H1 (cell line): Measurements from ENCODE around the gene DIS3L. TPM values are rescaled to one million over a fixed set of nuclear protein-coding genes. Genes with fewer than 3 reads are reported as not detected.

ENCODE experiments used
- CTCF ChIA-PET: fragments of 300-600 bp; sonication (Branson Sonifier 250); formaldehyde crosslinking; loops from one replicate; lab custom pipeline; 2021; ENCODE audit not compliant: partially characterized antibody; lab: Charles Lee
- POLR2A ChIA-PET: fragments of 300-600 bp; sonication (Branson Sonifier 250); formaldehyde crosslinking; loops from one replicate; lab custom pipeline; 2021; ENCODE audit warnings: inconsistent platforms; ENCODE audit not compliant: partially characterized antibody; lab: Charles Lee
- DNase-seq, 2 experiments: peaks; one replicate each; pipeline versions ENCODE4 v3.0.0 to v3.0.0-alpha.2; 2010 to 2022; ENCODE audit warnings: low spot score in 2 of 2, low read depth in 1 of 2, mixed read lengths in 1 of 2
- FAIRE-seq: peaks from 2 replicates; lab custom pipeline; 2011; peaks lifted over from hg19 to GRCh38; lab: Jason Lieb, UNC
- H2AFZ ChIP-seq: 2 replicates; pipeline ENCODE4 v1.8.1; 2012; ENCODE audit warnings: low read length, inconsistent platforms
- H2AK5ac ChIP-seq: 2 replicates; pipeline ENCODE4 v1.6.1; 2013; ENCODE audit warnings: low read depth, low read length
- H2BK120ac ChIP-seq: replicated peaks from 2 replicates; pipeline ENCODE3; 2013; ENCODE audit warnings: low read depth, low read length, inconsistent platforms
- H2BK12ac ChIP-seq: 2 replicates; pipeline ENCODE4 v1.6.1; 2013; ENCODE audit warnings: low read depth, low read length
- H2BK15ac ChIP-seq: 2 replicates; pipeline ENCODE4 v1.6.1; 2013; ENCODE audit warnings: low read length
- H2BK20ac ChIP-seq: 2 replicates; pipeline ENCODE4 v1.6.1; 2013; ENCODE audit warnings: low read length
- H2BK5ac ChIP-seq: 2 replicates; pipeline ENCODE4 v1.6.1; 2013; ENCODE audit warnings: low read depth, low read length
- H3K14ac ChIP-seq: 2 replicates; pipeline ENCODE4 v1.6.1; 2013; ENCODE audit warnings: inconsistent platforms; ENCODE audit not compliant: insufficient read length
- H3K18ac ChIP-seq: 2 replicates; pipeline ENCODE4 v1.6.1; 2013; ENCODE audit warnings: low read length; ENCODE audit errors: extremely low read depth
- H3K23ac ChIP-seq: 2 replicates; pipeline ENCODE4 v1.6.1; 2013; ENCODE audit warnings: inconsistent platforms; ENCODE audit not compliant: insufficient read length
- H3K23me2 ChIP-seq: 2 replicates; pipeline ENCODE4 v1.6.1; 2013; ENCODE audit warnings: low read depth, low read length
- H3K27ac ChIP-seq: 2 replicates; pipeline ENCODE4 v1.6.1; 2011; ENCODE audit warnings: low read depth, low read length, inconsistent platforms
- H3K27me3 ChIP-seq, 4 experiments: replicated peaks in 1 of 4; 1 replicate in 1 of 4; 2 replicates in 3 of 4; pipeline versions ENCODE4 v1.6.1 to v1.8.1; 2011 to 2013; ENCODE audit warnings: low read length in 3 of 4, mild to moderate bottlenecking in 3 of 4, inconsistent platforms in 2 of 4, mixed read lengths in 2 of 4, moderate library complexity in 1 of 4; ENCODE audit not compliant: control insufficient read depth in 3 of 4, insufficient read depth in 3 of 4; ENCODE audit errors: extremely low read depth in 1 of 4
- H3K36me3 ChIP-seq, 4 experiments: 2 replicates each; pipeline versions ENCODE4 v1.6.1 to v1.8.1; 2011 to 2013; ENCODE audit warnings: mild to moderate bottlenecking in 4 of 4, low read length in 3 of 4, moderate library complexity in 2 of 4, control low read depth in 1 of 4, inconsistent platforms in 1 of 4; ENCODE audit not compliant: insufficient read depth in 4 of 4, control insufficient read depth in 2 of 4
- H3K4ac ChIP-seq: replicated peaks from 2 replicates; pipeline ENCODE3; 2013; ENCODE audit warnings: low read length, low read depth, mixed read lengths, inconsistent platforms; ENCODE audit not compliant: insufficient read length
- H3K4me1 ChIP-seq, 4 experiments: replicated peaks in 1 of 4; 1 replicate in 1 of 4; 2 replicates in 3 of 4; pipeline versions ENCODE4 v1.6.1 to v1.8.1; 2011 to 2013; ENCODE audit warnings: low read length in 3 of 4, inconsistent platforms in 2 of 4, mixed read lengths in 1 of 4; ENCODE audit not compliant: insufficient read depth in 4 of 4, control insufficient read depth in 3 of 4
- H3K4me2 ChIP-seq, 2 experiments: 2 replicates each; pipeline versions ENCODE4 v1.6.1 to v1.8.1; 2011 to 2013; ENCODE audit warnings: low read depth in 2 of 2, low read length in 2 of 2, control low read depth in 1 of 2, inconsistent platforms in 1 of 2, mild to moderate bottlenecking in 1 of 2; ENCODE audit not compliant: insufficient read depth in 1 of 2
- H3K4me3 ChIP-seq, 4 experiments: fragments of 200-600, 300-600 bp in 1 of 4; sonication (generic), shearing (Covaris generic), sonication (Bioruptor Twin) in 1 of 4; 2 replicates each; pipeline versions ENCODE4 v1.5.1 to v1.8.1; 2011 to 2016; ENCODE audit warnings: low read length in 4 of 4, low read depth in 3 of 4, control low read depth in 2 of 4, inconsistent platforms in 2 of 4, mild to moderate bottlenecking in 2 of 4, mixed read lengths in 1 of 4, moderate library complexity in 1 of 4; ENCODE audit not compliant: insufficient read depth in 2 of 4; ENCODE audit errors: extremely low read depth in 1 of 4
- H3K56ac ChIP-seq: replicated peaks from 2 replicates; pipeline ENCODE3; 2013; ENCODE audit warnings: low read depth, mild to moderate bottlenecking, mixed read lengths, low read length, inconsistent platforms; ENCODE audit not compliant: insufficient read length
- H3K79me1 ChIP-seq: 2 replicates; pipeline ENCODE4 v1.6.1; 2013; ENCODE audit warnings: low read depth, low read length, control low read depth
- H3K79me2 ChIP-seq, 2 experiments: 2 replicates each; pipeline versions ENCODE4 v1.6.1 to v1.8.1; 2012 to 2013; ENCODE audit warnings: low read length in 2 of 2, mild to moderate bottlenecking in 2 of 2, inconsistent platforms in 1 of 2; ENCODE audit not compliant: insufficient read depth in 2 of 2, control insufficient read depth in 1 of 2
- H3K9ac ChIP-seq, 4 experiments: replicated peaks in 1 of 4; 1 replicate in 1 of 4; 2 replicates in 3 of 4; pipeline versions ENCODE4 v1.6.1 to v1.8.1; 2011 to 2013; ENCODE audit warnings: low read depth in 3 of 4, low read length in 3 of 4, control low read depth in 2 of 4, mild to moderate bottlenecking in 2 of 4, moderate library complexity in 2 of 4, inconsistent platforms in 1 of 4; ENCODE audit errors: extremely low read depth in 1 of 4
- H3K9me3 ChIP-seq, 2 experiments: 2 replicates each; pipeline versions ENCODE4 v1.6.1 to v1.8.1; 2012 to 2013; ENCODE audit warnings: mild to moderate bottlenecking in 2 of 2, moderate library complexity in 2 of 2, control low read depth in 1 of 2, inconsistent platforms in 1 of 2, low read depth in 1 of 2, low read length in 1 of 2, mixed read lengths in 1 of 2; ENCODE audit not compliant: insufficient read depth in 2 of 2
- H4K20me1 ChIP-seq, 2 experiments: replicated peaks in 1 of 2; 2 replicates each; pipeline versions ENCODE3 to v1.8.1; 2011 to 2013; ENCODE audit warnings: inconsistent platforms in 2 of 2, low read length in 2 of 2, mild to moderate bottlenecking in 1 of 2; ENCODE audit not compliant: insufficient read depth in 2 of 2, control insufficient read depth in 1 of 2
- H4K5ac ChIP-seq: 2 replicates; pipeline ENCODE4 v1.6.1; 2013; ENCODE audit warnings: low read length, low read depth, mixed read lengths, inconsistent platforms; ENCODE audit not compliant: insufficient read length
- H4K8ac ChIP-seq: 2 replicates; pipeline ENCODE4 v1.8.0; 2013; ENCODE audit warnings: mild to moderate bottlenecking, moderate library complexity, low read length, inconsistent platforms; ENCODE audit not compliant: insufficient read depth; ENCODE audit errors: extremely low read depth
- H4K91ac ChIP-seq: replicated peaks from 2 replicates; pipeline ENCODE3; 2013; ENCODE audit warnings: low read length, mixed read lengths, inconsistent platforms; ENCODE audit not compliant: insufficient read length
- ATF3 ChIP-seq: IDR thresholded peaks from 2 replicates; pipeline ENCODE4 v1.6.1; 2011; ENCODE audit warnings: low read depth, mild to moderate bottlenecking, low read length; ENCODE audit not compliant: insufficient read depth
- CBX8 ChIP-seq: fragments of 300-800, 300-1000 bp; sonication (generic); IDR thresholded peaks from 2 replicates; pipeline ENCODE4 v1.7.1; 2016; ENCODE audit warnings: low read depth, low read length, borderline replicate concordance
- CEBPB ChIP-seq: IDR thresholded peaks from 2 replicates; pipeline ENCODE4 v1.6.1; 2012; ENCODE audit warnings: low read depth, low read length
- CHD1 ChIP-seq: IDR thresholded peaks from 2 replicates; pipeline ENCODE4 v1.6.1; 2012; ENCODE audit warnings: low read depth, low read length, improper control_type of control experiment
- EZH2 ChIP-seq: fragments of 200-600 bp; sonication (generic); IDR thresholded peaks from 2 replicates; pipeline ENCODE4 v1.7.1; 2012; ENCODE audit warnings: low read depth, mild to moderate bottlenecking, moderate library complexity, low read length, inconsistent platforms; ENCODE audit not compliant: severe bottlenecking
- GTF2F1 ChIP-seq: IDR thresholded peaks from 2 replicates; pipeline ENCODE4 v1.6.1; 2012; ENCODE audit warnings: low read depth, low read length, improper control_type of control experiment, borderline replicate concordance
- KDM1A ChIP-seq: fragments of 200-600, 300-600 bp; sonication (generic); IDR thresholded peaks from 2 replicates; pipeline ENCODE4 v1.7.1; 2016; ENCODE audit warnings: mild to moderate bottlenecking, low read length, borderline replicate concordance
- RXRA ChIP-seq: IDR thresholded peaks from 2 replicates; pipeline ENCODE4 v1.6.1; 2011; ENCODE audit warnings: low read depth, mild to moderate bottlenecking, low read length, moderate library complexity; ENCODE audit not compliant: insufficient read depth
- SAP30 ChIP-seq: fragments of 300-600 bp; sonication (generic); IDR thresholded peaks from 2 replicates; pipeline ENCODE4 v1.7.1; 2012; ENCODE audit warnings: low read length, moderate library complexity, mild to moderate bottlenecking, inconsistent platforms; ENCODE audit not compliant: insufficient read depth, insufficient replicate concordance
- TCF12 ChIP-seq: IDR thresholded peaks from 2 replicates; pipeline ENCODE4 v1.6.1; 2011; ENCODE audit warnings: low read depth, mild to moderate bottlenecking, low read length
- WGBS, 2 experiments: shearing (Covaris generic) in 1 of 2; methylation state at CpG; one replicate each; pipeline versions ENCODE4 v1.1.6 to v1.1.7; 2013 to 2015; ENCODE audit warnings: low lambda C conversion rate in 2 of 2, mixed read lengths in 2 of 2, inconsistent platforms in 1 of 2, low coverage in 1 of 2, missing lambda C conversion rate in 1 of 2; ENCODE audit not compliant: insufficient replicate concordance in 2 of 2, insufficient coverage in 1 of 2, insufficient read length in 1 of 2; ENCODE audit errors: extremely low coverage in 1 of 2, missing lambda C conversion rate in 1 of 2; 5-methylcytosine and 5-hydroxymethylcytosine counted together
- polyA plus RNA-seq, 7 experiments: library from polyadenylated mRNA; depleted of rRNA in 3 of 7; stranded (reverse) in 5 of 7; unstranded in 2 of 7; fragments of >200 nt in 5 of 7; fragments of 200-250 nt in 2 of 7; gene quantifications; 1 replicate in 5 of 7; 2 replicates in 1 of 7; 4 replicates in 1 of 7; pipeline versions ENCODE4 v1.2.1 to v1.2.3, GENCODE V29; 2011 to 2013; ENCODE audit warnings: missing spikeins in 2 of 7, mixed read lengths in 2 of 7
- total RNA-seq: library from RNA; stranded (reverse); fragmentation: NEBNext Ultra II Directional; extraction: Animal tissue kit (Norgen Biotek cat#: 25700); gene quantifications from 2 replicates; pipeline ENCODE4 v1.2.1, GENCODE V29; 2021

DIS3L gene
- total and polyA plus RNA-seq, 2 of the 8 experiments (the other 6 are each of a cell fraction or from before 2014, with no cell fraction given): 8.7 to 25.0 TPM

GRCh38 chr15:66326051-66326450 is 32.7 kb downstream of the DIS3L start:
- H4K20me1 ChIP-seq: no peaks in the 10 kb centered on the region
- no peak overlapping the region for H2BK12ac ChIP-seq
- no peak overlapping the region for H3K4me3 ChIP-seq
- no peak overlapping the region for H2BK15ac ChIP-seq
- H3K79me1 ChIP-seq: no peaks in the 10 kb centered on the region
- H3K14ac ChIP-seq: no peak overlapping the region
- no peak overlapping the region for H3K23ac ChIP-seq
- H3K4ac ChIP-seq: no peak overlapping the region
- CTCF ChIA-PET: no interaction called here
- H3K79me2 ChIP-seq: no peaks in the 10 kb centered on the region
- no peak overlapping the region for H3K9ac ChIP-seq
- H3K56ac ChIP-seq: no peak overlapping the region
- FAIRE-seq: no peak
- no peaks in the 10 kb centered on the region for H3K9me3 ChIP-seq
- peaks cover 10 to 58% (median 23%) of the 10 kb centered on the region in 4 experiments; a peak in 6 of 8 replicates for H3K36me3 ChIP-seq
- POLR2A ChIA-PET: interaction anchor here (0.9 to 1.6 kb wide), 4 partner anchors 8 to 172 kb away, joined by 3 to 4 read pairs (median 4); partner anchors contain the start of gene SNAPC5
- H4K91ac ChIP-seq: no peak overlapping the region
- H2BK5ac ChIP-seq: no peak overlapping the region
- H3K4me2 ChIP-seq: no peak overlapping the region
- H2BK120ac ChIP-seq: no peak overlapping the region
- H3K23me2 ChIP-seq: no peaks in the 10 kb centered on the region
- 96% methylated on average over 11 of the region's 11 CpGs; no CpG with 5 or more reads in 1 of the 2 experiments for WGBS, 2 experiments
- no peak for DNase-seq
- H3K18ac ChIP-seq: no peak overlapping the region
- no peak overlapping the region for H3K27ac ChIP-seq
- H3K4me1 ChIP-seq: no peaks in the 10 kb centered on the region
- H4K5ac ChIP-seq: no peak overlapping the region
- TF ChIP-seq GTF2F1: no peak
- no peak for TF ChIP-seq KDM1A
- no peak for TF ChIP-seq EZH2
- no peak for TF ChIP-seq CHD1
- TF ChIP-seq SAP30: no peak
- TF ChIP-seq TCF12: no peak
- TF ChIP-seq CBX8: no peak
- no peak for TF ChIP-seq CEBPB
- no peak for TF ChIP-seq ATF3
- TF ChIP-seq RXRA: no peak
- no peak overlapping the region for H2AFZ ChIP-seq
- H2AK5ac ChIP-seq: no peak overlapping the region
- no peaks in the 10 kb centered on the region for H3K27me3 ChIP-seq
- no peak overlapping the region for H2BK20ac ChIP-seq
- peak overlapping the region; percentile 3; the same call in 1 of the 2 replicates for H4K8ac ChIP-seq
